ENCODE results near the gene SELENOK.

DNA sequence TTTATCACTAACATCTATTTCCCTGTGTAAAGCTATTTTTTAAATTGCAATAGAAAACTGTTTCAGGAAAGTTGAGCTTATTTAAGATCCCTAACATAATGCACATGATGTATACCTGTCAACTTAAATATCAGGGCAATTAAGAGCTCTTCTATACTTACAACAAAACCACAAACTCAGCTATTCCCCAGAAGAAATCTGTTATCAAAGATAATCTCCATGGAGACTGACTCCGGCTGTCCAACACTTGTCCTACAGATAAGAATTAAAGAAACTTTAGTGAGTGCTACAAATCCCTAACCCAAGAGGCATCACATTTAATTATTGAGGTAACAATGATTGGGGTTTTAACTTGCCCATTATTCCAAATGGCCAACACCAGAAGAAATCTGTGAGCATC is 3.4 kb downstream of the SELENOK start:
- TF ChIP-seq MTA3 (CRISPR knock-in tag; IDR thresholded peaks at IDR 0.05): no peak
- TF ChIP-seq ZNF749 (CRISPR knock-in tag; IDR thresholded peaks at IDR 0.05; ENCODE audit: borderline replicate concordance): no peak
- no peak for TF ChIP-seq KDM4B (CRISPR knock-in tag; IDR thresholded peaks at IDR 0.05)
- TF ChIP-seq CREB1 (IDR thresholded peaks at IDR 0.05): no peak
- TF ChIP-seq CREB1 (CRISPR knock-in tag; IDR thresholded peaks at IDR 0.05): no peak
- no peak for TF ChIP-seq NR1H2 (CRISPR knock-in tag; IDR thresholded peaks at IDR 0.05; ENCODE audit: borderline replicate concordance, low read depth)
- TF ChIP-seq, protein P1, sequence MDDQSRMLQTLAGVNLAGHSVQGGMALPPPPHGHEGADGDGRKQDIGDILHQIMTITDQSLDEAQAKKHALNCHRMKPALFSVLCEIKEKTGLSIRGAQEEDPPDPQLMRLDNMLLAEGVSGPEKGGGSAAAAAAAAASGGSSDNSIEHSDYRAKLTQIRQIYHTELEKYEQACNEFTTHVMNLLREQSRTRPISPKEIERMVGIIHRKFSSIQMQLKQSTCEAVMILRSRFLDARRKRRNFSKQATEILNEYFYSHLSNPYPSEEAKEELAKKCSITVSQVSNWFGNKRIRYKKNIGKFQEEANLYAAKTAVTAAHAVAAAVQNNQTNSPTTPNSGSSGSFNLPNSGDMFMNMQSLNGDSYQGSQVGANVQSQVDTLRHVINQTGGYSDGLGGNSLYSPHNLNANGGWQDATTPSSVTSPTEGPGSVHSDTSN (CRISPR knock-in tag; IDR thresholded peaks at IDR 0.05; ENCODE audit: borderline replicate concordance): no peak
